Liver (tissue), 3 donors: ENCODE measurements around the gene FRMD4A.

Experiments
- RAD21 ChIP-seq, 2 donors: IDR thresholded peaks; 2 replicates each; pipeline ENCODE4 v1.6.1; 2016; ENCODE audit warnings: antibody characterized with exemption in 2 of 2, mild to moderate bottlenecking in 2 of 2
- TAF1 ChIP-seq: conservative IDR thresholded peaks from 2 replicates; pipeline ENCODE4 v1.6.1; 2016; ENCODE audit warnings: antibody characterized with exemption, mild to moderate bottlenecking
- TF ChIP-seq, protein P1 (sequence below): IDR thresholded peaks from 2 replicates; pipeline ENCODE4 v1.6.1; 2016; ENCODE audit warnings: antibody characterized with exemption, mild to moderate bottlenecking
- TF ChIP-seq, protein P2 (sequence below): fragments of 150-350 bp; IDR thresholded peaks from 2 replicates; pipeline ENCODE4 v1.5.1; 2017; ENCODE audit warnings: improper control_type of control experiment, low read depth, low read length; ENCODE audit not compliant: missing input control
- TF ChIP-seq, protein P3 (sequence below): IDR thresholded peaks from 2 replicates; pipeline ENCODE4 v1.6.1; 2016; ENCODE audit warnings: antibody characterized with exemption
- donor health status: healthy.
- donor health status: healthy.

DNA sequence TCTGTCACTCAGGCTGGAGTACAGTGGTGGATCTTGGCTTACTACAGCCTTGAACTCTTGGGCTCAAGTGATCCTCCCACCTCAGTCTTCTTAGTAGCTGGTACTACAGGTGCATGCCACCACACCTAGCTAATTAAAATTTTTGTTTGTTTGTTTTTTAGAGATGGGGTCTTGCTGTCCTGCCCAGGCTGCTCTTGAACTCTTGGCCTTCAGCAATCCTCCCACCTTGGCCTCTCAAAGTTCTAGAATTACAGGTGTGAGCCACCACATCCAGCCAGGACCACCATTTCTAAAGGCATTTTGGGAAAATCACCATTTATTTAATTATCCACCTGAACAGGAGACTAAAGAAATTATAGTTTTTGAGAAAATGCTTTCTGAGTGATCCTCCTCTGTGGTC, 491.7 kb downstream of the FRMD4A start:
- TF ChIP-seq, protein P1, sequence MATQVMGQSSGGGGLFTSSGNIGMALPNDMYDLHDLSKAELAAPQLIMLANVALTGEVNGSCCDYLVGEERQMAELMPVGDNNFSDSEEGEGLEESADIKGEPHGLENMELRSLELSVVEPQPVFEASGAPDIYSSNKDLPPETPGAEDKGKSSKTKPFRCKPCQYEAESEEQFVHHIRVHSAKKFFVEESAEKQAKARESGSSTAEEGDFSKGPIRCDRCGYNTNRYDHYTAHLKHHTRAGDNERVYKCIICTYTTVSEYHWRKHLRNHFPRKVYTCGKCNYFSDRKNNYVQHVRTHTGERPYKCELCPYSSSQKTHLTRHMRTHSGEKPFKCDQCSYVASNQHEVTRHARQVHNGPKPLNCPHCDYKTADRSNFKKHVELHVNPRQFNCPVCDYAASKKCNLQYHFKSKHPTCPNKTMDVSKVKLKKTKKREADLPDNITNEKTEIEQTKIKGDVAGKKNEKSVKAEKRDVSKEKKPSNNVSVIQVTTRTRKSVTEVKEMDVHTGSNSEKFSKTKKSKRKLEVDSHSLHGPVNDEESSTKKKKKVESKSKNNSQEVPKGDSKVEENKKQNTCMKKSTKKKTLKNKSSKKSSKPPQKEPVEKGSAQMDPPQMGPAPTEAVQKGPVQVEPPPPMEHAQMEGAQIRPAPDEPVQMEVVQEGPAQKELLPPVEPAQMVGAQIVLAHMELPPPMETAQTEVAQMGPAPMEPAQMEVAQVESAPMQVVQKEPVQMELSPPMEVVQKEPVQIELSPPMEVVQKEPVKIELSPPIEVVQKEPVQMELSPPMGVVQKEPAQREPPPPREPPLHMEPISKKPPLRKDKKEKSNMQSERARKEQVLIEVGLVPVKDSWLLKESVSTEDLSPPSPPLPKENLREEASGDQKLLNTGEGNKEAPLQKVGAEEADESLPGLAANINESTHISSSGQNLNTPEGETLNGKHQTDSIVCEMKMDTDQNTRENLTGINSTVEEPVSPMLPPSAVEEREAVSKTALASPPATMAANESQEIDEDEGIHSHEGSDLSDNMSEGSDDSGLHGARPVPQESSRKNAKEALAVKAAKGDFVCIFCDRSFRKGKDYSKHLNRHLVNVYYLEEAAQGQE = no peak
- TF ChIP-seq TAF1 (no peak), RAD21 (IDR thresholded peaks at IDR 0.05) (no peak)
- TF ChIP-seq, protein P2, sequence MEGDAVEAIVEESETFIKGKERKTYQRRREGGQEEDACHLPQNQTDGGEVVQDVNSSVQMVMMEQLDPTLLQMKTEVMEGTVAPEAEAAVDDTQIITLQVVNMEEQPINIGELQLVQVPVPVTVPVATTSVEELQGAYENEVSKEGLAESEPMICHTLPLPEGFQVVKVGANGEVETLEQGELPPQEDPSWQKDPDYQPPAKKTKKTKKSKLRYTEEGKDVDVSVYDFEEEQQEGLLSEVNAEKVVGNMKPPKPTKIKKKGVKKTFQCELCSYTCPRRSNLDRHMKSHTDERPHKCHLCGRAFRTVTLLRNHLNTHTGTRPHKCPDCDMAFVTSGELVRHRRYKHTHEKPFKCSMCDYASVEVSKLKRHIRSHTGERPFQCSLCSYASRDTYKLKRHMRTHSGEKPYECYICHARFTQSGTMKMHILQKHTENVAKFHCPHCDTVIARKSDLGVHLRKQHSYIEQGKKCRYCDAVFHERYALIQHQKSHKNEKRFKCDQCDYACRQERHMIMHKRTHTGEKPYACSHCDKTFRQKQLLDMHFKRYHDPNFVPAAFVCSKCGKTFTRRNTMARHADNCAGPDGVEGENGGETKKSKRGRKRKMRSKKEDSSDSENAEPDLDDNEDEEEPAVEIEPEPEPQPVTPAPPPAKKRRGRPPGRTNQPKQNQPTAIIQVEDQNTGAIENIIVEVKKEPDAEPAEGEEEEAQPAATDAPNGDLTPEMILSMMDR = no peak
- TF ChIP-seq, protein P3, sequence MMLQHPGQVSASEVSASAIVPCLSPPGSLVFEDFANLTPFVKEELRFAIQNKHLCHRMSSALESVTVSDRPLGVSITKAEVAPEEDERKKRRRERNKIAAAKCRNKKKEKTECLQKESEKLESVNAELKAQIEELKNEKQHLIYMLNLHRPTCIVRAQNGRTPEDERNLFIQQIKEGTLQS = no peak
